GM12878 (cell line): ENCODE results near the gene NKG7. TPM values are rescaled to one million over a fixed set of nuclear protein-coding genes. Genes with fewer than 3 reads are reported as not detected.

Experiments used
- ATAC-seq: fragments of 200-7000 bp; cut with Tn5 transposase; 3 replicates; pipeline ENCODE4 v1.9.1; 2020; ENCODE audit warnings: mild to moderate bottlenecking, moderate library complexity
- BruUV-seq: library from RNA; stranded (reverse); fragments of 400-500 nt; replicated peaks from 2 replicates; lab custom pipeline; 2021; lab: Mats Ljungman, UMichigan
- CTCF ChIA-PET: fragments of 300-600 bp; sonication (Branson Sonifier 250); formaldehyde crosslinking; extraction: SDS; loops from one replicate; lab custom pipeline; 2021; ENCODE audit warnings: inconsistent platforms; lab: Yijun Ruan, JAX
- POLR2A ChIA-PET: fragments of 350-600 bp; formaldehyde crosslinking; extraction: SDS; loops from one replicate; lab custom pipeline; 2021; ENCODE audit warnings: inconsistent platforms; lab: Charles Lee
- RAD21 ChIA-PET: fragments of 300-600 bp; sonication (Branson Sonifier 250); formaldehyde crosslinking; loops from one replicate; lab custom pipeline; 2023; ENCODE audit warnings: antibody characterized with exemption; ENCODE audit not compliant: unreplicated experiment; lab: Charles Lee
- SMC1A ChIA-PET: fragments of 300-600 bp; sonication (Branson Sonifier 250); formaldehyde crosslinking; loops from one replicate; lab custom pipeline; 2023; ENCODE audit not compliant: unreplicated experiment, uncharacterized antibody; lab: Charles Lee
- DNase-seq: peaks from one replicate; pipeline ENCODE4 v3.0.0-alpha.2; 2011; ENCODE audit warnings: low read depth, low spot score
- FAIRE-seq: peaks from 3 replicates; lab custom pipeline; 2011; peaks lifted over from hg19 to GRCh38; lab: Jason Lieb, UNC
- H2AFZ ChIP-seq: 2 replicates; pipeline ENCODE4 v1.6.0; 2011; ENCODE audit warnings: low read depth, low read length, control low read depth; ENCODE audit not compliant: control insufficient read depth
- H3K27ac ChIP-seq: 2 replicates; pipeline ENCODE4 v1.5.1; 2011; ENCODE audit warnings: control low read depth; ENCODE audit not compliant: control insufficient read depth, insufficient read depth
- H3K27me3 ChIP-seq, 2 experiments: replicated peaks in 1 of 2; 2 replicates each; pipeline versions ENCODE4 v1.6.0 to v1.6.1; 2011; ENCODE audit warnings: low read length in 1 of 2; ENCODE audit not compliant: control insufficient read depth in 2 of 2, insufficient read depth in 2 of 2
- H3K36me3 ChIP-seq, 2 experiments: 2 replicates each; pipeline ENCODE4 v1.5.1; 2011; ENCODE audit warnings: low read length in 1 of 2; ENCODE audit not compliant: control insufficient read depth in 2 of 2, insufficient read depth in 2 of 2
- H3K4me1 ChIP-seq: 2 replicates; pipeline ENCODE4 v1.6.1; 2011; ENCODE audit warnings: mild to moderate bottlenecking, low read length, moderate library complexity, mixed read lengths; ENCODE audit not compliant: control insufficient read depth, insufficient read depth
- H3K4me2 ChIP-seq: 2 replicates; pipeline ENCODE4 v1.6.0; 2011; ENCODE audit warnings: control low read depth; ENCODE audit not compliant: control insufficient read depth, insufficient read depth
- H3K4me3 ChIP-seq: fragments of 200-600 bp; sonication (generic); 2 replicates; pipeline ENCODE4 v1.5.1; 2016
- H3K79me2 ChIP-seq: 2 replicates; pipeline ENCODE4 v1.6.0; 2011; ENCODE audit warnings: low read length; ENCODE audit not compliant: control insufficient read depth, insufficient read depth
- H3K9ac ChIP-seq: 2 replicates; pipeline ENCODE4 v1.8.0; 2011; ENCODE audit warnings: low read length, control low read depth, mixed read lengths; ENCODE audit not compliant: control insufficient read depth, insufficient read depth
- H3K9me3 ChIP-seq: replicated peaks from 3 replicates; pipeline ENCODE4 v1.5.1; 2011; ENCODE audit warnings: mild to moderate bottlenecking, low read length; ENCODE audit not compliant: control insufficient read depth, insufficient read depth
- H4K20me1 ChIP-seq: 2 replicates; pipeline ENCODE4 v1.6.0; 2011; ENCODE audit not compliant: control insufficient read depth, insufficient read depth
- CBX5 ChIP-seq: sonication (generic); IDR thresholded peaks from 2 replicates; pipeline ENCODE4 v1.6.1; 2016; ENCODE audit warnings: low read depth, moderate library complexity, mild to moderate bottlenecking, inconsistent platforms
- E4F1 ChIP-seq: fragments of 450-650 bp; IDR thresholded peaks from 2 replicates; pipeline ENCODE4 v1.6.1; 2018; ENCODE audit warnings: borderline replicate concordance, mild to moderate bottlenecking; ENCODE audit not compliant: partially characterized antibody
- KDM1A ChIP-seq: fragments of 200-600 bp; sonication (generic); IDR thresholded peaks from 2 replicates; pipeline ENCODE4 v1.6.1; 2016; ENCODE audit warnings: borderline replicate concordance
- MTA2 ChIP-seq: fragments of 450-650 bp; IDR thresholded peaks from 2 replicates; pipeline ENCODE4 v1.6.1; 2016; ENCODE audit warnings: low read depth, mild to moderate bottlenecking, moderate library complexity
- MYB ChIP-seq: fragments of 150-350 bp; IDR thresholded peaks from 2 replicates; pipeline ENCODE4 v1.6.1; 2014; ENCODE audit warnings: mild to moderate bottlenecking, low read depth, low read length, borderline replicate concordance
- NBN ChIP-seq: fragments of 450-650 bp; IDR thresholded peaks from 2 replicates; pipeline ENCODE4 v1.6.1; 2016
- NR2C1 ChIP-seq: fragments of 450-650 bp; IDR thresholded peaks from 2 replicates; pipeline ENCODE4 v1.6.1; 2017; ENCODE audit warnings: antibody characterized with exemption, mild to moderate bottlenecking, moderate library complexity
- NRF1 ChIP-seq: conservative IDR thresholded peaks from 2 replicates; pipeline ENCODE4 v1.6.1; 2011; ENCODE audit warnings: mild to moderate bottlenecking, low read depth, low read length, improper control_type of control experiment
- PBX3 ChIP-seq: IDR thresholded peaks from 2 replicates; pipeline ENCODE4 v1.6.1; 2011; ENCODE audit warnings: mild to moderate bottlenecking, low read depth, low read length, moderate library complexity; ENCODE audit not compliant: insufficient replicate concordance
- REST ChIP-seq: IDR thresholded peaks from 2 replicates; pipeline ENCODE4 v1.6.1; 2012; ENCODE audit warnings: mild to moderate bottlenecking, low read depth, low read length
- WRNIP1 ChIP-seq: IDR thresholded peaks from 2 replicates; pipeline ENCODE4 v1.6.1; 2011; ENCODE audit warnings: low read depth, low read length, improper control_type of control experiment, borderline replicate concordance
- ZBTB33 ChIP-seq: fragments of 450-650 bp; IDR thresholded peaks from 2 replicates; pipeline ENCODE4 v1.6.1; 2017; ENCODE audit warnings: mild to moderate bottlenecking
- ZNF207 ChIP-seq: fragments of 450-650 bp; IDR thresholded peaks from 2 replicates; pipeline ENCODE4 v1.6.1; 2014; ENCODE audit warnings: antibody characterized with exemption, mild to moderate bottlenecking, borderline replicate concordance
- ZNF274 ChIP-seq: IDR thresholded peaks from one replicate; pipeline ENCODE4 v1.8.0; 2011; ENCODE audit not compliant: insufficient read length, insufficient read depth
- WGBS: methylation state at CpG from one replicate; pipeline ENCODE4 v1.1.6; 2016; ENCODE audit warnings: low lambda C conversion rate; ENCODE audit not compliant: insufficient replicate concordance, insufficient coverage; ENCODE audit errors: missing lambda C conversion rate; 5-methylcytosine and 5-hydroxymethylcytosine counted together
- in situ Hi-C: fragments of 300-500 bp; cut with MboI; formaldehyde crosslinking; loops from 9 replicates; pipeline ENCODE4 v1.14.3; 2018; ENCODE audit warnings: mixed read lengths
- intact Hi-C: fragments of 100-400 bp; cut with micrococcal nuclease; formaldehyde crosslinking; loops from one replicate; pipeline ENCODE4 v1.14.2; 2022; ENCODE audit not compliant: unreplicated experiment
- polyA plus RNA-seq, 11 experiments: library from polyadenylated mRNA; depleted of rRNA in 4 of 11; unstranded in 6 of 11; stranded (reverse) in 5 of 11; fragments of >200 nt; fragmentation: Nextera tagmentation in 4 of 11; fragmentation: Illumina TruSeq in 1 of 11; extraction: Ambion mirVana in 4 of 11; extraction: Trizol in 1 of 11; gene quantifications; 1 replicate in 1 of 11; 2 replicates in 10 of 11; pipeline versions ENCODE4 v1.2.1 to v1.2.3, GENCODE V29; 2011 to 2016; ENCODE audit warnings: inconsistent platforms in 2 of 11, missing spikeins in 2 of 11, low read depth in 1 of 11
- total RNA-seq, 4 experiments: library from RNA; depleted of rRNA in 3 of 4; stranded (reverse); fragments of >200 nt in 3 of 4; fragmentation: Illumina TruSeq in 1 of 4; extraction: Trizol in 1 of 4; gene quantifications; 2 replicates each; pipeline versions ENCODE4 v1.2.1 to v1.2.3, GENCODE V29; 2013 to 2021

The NKG7 gene
- total and polyA plus RNA-seq, 10 of the 15 experiments (the other 5 are each of a cell fraction or from before 2014, with no cell fraction given), result 10.0 to 48.7 (median 22.3) TPM

GRCh38 chr19:51323481-51324166 lies 48.8 kb downstream of the NKG7 start:
- intact Hi-C loops (no loop called here), in situ Hi-C loops (no loop called here)
- RAD21 ChIA-PET, result no interaction called here
- no peak overlapping the region for H3K4me3 ChIP-seq
- 43% methylated on average over 25 of the region's 29 CpGs for WGBS
- H3K36me3 ChIP-seq, result no peaks in the 10 kb centered on the region
- H4K20me1 ChIP-seq, result no peaks in the 10 kb centered on the region
- FAIRE-seq (no peak), DNase-seq (no peak), ATAC-seq (no peak)
- BruUV-seq, result no TSS peak
- CTCF ChIA-PET, result no interaction called here
- H3K79me2 ChIP-seq, result no peaks in the 10 kb centered on the region
- H3K27me3 ChIP-seq, result no peaks in the 10 kb centered on the region; a peak in 1 of 4 replicates
- H3K4me2 ChIP-seq, result no peak overlapping the region
- no peaks in the 10 kb centered on the region for H3K9me3 ChIP-seq
- POLR2A ChIA-PET, result no interaction called here
- H3K4me1 ChIP-seq, result no peaks in the 10 kb centered on the region
- no peak overlapping the region for H3K9ac ChIP-seq
- TF ChIP-seq PBX3 (no peak), REST (no peak), WRNIP1 (no peak), NBN (no peak), KDM1A (no peak), MYB (no peak), CBX5 (no peak), ZNF274 (no peak), ZNF207 (no peak), NR2C1 (no peak), ZBTB33 (no peak), NRF1 (no peak), MTA2 (no peak), E4F1 (no peak)
- SMC1A ChIA-PET, result no interaction called here
- no peak overlapping the region for H3K27ac ChIP-seq
- no peak overlapping the region for H2AFZ ChIP-seq
